ENCODE measurements around the gene ERC1.

- TF ChIP-seq EZH2 (IDR thresholded peaks at IDR 0.05) (no peak), POLR2AphosphoS5 (IDR thresholded peaks at IDR 0.05; ENCODE audit: borderline replicate concordance, low read depth, low read length) (no peak), FOXP2 (optimal IDR thresholded peaks at IDR 0.05; ENCODE audit: control extremely low read depth, extremely low read length, insufficient read depth) (no peak)
Observed at GRCh38 chr12:1502831-1503230, 511.8 kb downstream of the ERC1 start.
